Brain pericyte (primary cell): ENCODE data around the gene LRP1-AS.

Experiments
- DNase-seq: peaks from one replicate; pipeline ENCODE4 v3.0.0-alpha.2; 2012; ENCODE audit warnings: low read depth, low spot score

LRP1-AS gene

DNA sequence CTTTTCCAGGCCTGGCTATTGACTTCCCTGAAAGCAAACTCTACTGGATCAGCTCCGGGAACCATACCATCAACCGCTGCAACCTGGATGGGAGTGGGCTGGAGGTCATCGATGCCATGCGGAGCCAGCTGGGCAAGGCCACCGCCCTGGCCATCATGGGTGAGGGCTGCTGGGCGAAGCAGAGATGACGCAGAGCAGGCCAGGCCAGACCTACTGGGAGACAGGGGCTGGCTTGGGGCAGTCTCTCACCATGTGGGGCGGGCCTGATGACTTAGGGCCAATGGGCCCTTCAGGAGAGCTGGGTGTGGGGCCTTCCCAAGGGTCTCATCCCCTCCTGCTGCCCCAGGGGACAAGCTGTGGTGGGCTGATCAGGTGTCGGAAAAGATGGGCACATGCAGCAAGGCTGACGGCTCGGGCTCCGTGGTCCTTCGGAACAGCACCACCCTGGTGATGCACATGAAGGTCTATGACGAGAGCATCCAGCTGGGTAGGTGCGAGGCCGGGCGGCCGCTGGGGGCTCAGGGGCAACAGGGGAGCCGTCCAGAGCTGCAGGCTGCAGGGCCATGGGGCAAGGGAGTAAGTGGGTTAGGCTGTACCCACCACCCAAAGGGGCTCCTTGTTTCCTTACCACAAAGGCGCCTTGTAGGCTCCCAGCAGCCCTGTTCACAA lies 33.0 kb upstream of the LRP1-AS start:
- no peak for DNase-seq

DNA sequence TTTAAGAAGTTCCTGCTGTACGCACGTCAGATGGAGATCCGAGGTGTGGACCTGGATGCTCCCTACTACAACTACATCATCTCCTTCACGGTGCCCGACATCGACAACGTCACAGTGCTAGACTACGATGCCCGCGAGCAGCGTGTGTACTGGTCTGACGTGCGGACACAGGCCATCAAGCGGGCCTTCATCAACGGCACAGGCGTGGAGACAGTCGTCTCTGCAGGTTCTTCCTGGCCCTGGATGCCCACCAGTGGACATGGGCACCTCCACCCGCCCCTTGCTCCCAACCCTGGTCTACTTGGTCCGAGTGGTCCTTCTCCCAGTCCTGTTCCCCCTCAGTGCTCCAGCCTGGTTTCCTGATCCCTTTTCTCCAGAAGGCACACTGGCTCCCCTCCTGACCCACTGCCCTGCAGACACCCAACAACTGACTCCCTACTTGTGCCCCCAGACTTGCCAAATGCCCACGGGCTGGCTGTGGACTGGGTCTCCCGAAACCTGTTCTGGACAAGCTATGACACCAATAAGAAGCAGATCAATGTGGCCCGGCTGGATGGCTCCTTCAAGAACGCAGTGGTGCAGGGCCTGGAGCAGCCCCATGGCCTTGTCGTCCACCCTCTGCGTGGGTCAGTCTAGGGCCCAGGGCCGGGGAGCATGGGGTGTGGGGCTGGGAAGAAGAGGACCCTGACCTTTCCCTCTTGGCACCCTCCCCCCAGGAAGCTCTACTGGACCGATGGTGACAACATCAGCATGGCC lies 32.1 kb upstream of the LRP1-AS start:
- DNase-seq, result no peak

DNA sequence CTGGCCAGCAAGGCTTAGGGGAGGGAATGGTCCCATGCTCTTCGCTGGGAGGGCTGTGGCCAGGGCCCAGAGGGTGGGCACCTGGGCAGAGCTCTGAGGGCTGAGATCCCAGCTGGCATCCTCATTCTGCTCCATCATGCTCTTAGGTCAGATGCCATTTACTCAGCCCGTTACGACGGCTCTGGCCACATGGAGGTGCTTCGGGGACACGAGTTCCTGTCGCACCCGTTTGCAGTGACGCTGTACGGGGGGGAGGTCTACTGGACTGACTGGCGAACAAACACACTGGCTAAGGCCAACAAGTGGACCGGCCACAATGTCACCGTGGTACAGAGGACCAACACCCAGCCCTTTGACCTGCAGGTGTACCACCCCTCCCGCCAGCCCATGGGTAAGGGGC lies 30.8 kb upstream of the LRP1-AS start:
- DNase-seq, result no peak

DNA sequence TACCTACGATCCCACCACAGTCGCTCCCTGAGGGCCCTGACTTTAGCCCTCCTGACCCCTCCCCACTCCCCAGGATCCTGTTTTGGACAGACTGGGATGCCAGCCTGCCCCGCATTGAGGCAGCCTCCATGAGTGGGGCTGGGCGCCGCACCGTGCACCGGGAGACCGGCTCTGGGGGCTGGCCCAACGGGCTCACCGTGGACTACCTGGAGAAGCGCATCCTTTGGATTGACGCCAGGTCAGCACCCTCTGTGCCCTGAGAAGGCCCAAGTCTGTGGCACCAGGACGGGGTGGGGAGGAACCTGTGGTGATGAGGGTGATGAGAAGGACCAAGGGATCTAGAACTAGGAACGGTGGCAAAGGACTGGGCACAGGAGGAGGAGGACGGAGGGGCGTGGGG lies 29.9 kb upstream of the LRP1-AS start:
- no peak for DNase-seq

DNA sequence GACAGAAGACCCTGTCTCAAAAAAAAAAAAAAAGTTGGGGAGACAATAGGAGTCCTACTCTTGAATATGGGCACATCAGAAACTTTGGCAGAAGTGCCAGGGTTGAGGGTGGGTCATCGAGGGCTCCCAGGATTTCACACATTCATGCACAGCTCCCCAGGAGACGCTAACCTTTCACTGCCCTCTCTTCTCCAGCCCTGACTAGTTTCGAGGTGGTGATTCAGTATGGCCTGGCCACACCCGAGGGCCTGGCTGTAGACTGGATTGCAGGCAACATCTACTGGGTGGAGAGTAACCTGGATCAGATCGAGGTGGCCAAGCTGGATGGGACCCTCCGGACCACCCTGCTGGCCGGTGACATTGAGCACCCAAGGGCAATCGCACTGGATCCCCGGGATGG lies 29.4 kb upstream of the LRP1-AS start:
- DNase-seq, result no peak

DNA sequence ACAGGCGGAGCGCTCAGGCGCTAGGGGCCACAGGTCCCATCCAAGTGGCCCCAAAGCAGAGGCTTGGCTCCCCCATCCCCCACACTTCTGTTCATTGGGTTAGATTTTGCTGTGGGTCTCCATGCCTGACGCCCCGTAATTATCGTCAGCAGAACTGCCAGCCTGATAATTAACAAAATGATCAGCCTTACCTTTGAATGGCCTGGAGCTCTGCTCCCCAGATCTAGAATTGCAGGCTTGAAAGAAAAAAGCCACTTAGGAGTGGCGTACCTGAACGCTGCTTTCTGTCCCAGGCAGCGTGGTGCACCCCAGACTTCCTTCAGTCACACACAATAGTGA lies 28.7 kb upstream of the LRP1-AS start:
- no peak for DNase-seq

DNA sequence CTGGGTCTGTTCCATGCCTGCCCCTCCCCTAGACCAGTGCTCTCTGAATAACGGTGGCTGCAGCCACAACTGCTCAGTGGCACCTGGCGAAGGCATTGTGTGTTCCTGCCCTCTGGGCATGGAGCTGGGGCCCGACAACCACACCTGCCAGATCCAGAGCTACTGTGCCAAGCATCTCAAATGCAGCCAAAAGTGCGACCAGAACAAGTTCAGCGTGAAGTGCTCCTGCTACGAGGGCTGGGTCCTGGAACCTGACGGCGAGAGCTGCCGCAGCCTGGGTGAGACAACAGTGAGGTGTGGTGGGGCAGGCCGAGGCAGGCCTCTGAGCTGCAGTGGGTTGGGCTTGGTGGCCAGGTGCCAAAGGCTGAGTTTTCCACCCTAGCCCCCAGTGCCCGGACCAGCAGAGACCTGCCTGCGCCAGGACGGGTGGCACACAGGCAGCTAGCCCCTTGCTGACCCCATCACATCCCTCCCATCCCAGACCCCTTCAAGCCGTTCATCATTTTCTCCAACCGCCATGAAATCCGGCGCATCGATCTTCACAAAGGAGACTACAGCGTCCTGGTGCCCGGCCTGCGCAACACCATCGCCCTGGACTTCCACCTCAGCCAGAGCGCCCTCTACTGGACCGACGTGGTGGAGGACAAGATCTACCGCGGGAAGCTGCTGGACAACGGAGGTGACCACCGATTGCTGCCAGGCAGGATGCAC lies 28.2 kb upstream of the LRP1-AS start:
- no peak for DNase-seq

DNA sequence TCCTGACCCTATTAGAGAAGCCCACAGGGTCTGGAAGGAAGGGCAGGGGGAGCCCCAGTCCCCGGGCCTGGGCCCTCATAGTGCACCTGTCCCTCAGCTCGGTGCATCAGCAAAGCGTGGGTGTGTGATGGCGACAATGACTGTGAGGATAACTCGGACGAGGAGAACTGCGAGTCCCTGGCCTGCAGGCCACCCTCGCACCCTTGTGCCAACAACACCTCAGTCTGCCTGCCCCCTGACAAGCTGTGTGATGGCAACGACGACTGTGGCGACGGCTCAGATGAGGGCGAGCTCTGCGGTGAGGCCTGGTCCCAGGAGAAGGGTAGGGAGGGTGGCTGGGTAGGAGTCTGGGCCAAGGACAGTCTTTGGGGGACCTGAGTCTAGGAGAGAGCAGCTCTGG lies 26.3 kb upstream of the LRP1-AS start:
- DNase-seq, result no peak

DNA sequence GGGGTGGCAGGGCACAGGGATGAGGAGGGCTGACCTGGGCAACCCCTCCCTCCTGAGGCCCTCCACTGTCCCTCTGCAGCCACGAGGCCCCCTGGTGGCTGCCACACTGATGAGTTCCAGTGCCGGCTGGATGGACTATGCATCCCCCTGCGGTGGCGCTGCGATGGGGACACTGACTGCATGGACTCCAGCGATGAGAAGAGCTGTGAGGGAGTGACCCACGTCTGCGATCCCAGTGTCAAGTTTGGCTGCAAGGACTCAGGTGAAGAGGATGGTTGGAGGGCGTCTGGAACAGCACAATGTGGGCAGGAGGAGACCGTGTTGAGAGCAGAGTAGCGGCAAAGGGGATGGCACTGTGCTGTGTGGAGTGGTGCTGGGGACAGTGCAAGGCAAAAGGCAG lies 25.7 kb upstream of the LRP1-AS start:
- no peak for DNase-seq

DNA sequence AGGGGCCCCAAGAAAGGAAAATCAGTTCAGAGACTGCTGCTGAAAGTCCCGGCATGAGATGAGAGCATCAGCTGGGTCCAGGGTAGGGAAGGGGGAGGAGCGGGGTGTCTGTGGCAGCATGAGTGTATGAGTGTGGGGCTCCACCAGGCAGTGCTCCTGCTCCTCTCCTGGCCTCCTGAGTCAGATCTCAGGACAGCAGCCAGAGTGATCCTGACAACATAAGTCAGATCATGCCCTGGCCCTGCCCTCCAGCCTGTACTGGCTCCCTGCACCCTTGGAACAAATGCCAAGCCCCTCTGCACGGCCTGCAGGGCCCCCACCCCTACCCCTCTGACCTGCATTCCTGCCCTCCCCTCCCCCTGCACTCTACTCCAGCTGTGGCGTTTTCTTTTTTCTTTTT lies 24.2 kb upstream of the LRP1-AS start:
- DNase-seq, result no peak

DNA sequence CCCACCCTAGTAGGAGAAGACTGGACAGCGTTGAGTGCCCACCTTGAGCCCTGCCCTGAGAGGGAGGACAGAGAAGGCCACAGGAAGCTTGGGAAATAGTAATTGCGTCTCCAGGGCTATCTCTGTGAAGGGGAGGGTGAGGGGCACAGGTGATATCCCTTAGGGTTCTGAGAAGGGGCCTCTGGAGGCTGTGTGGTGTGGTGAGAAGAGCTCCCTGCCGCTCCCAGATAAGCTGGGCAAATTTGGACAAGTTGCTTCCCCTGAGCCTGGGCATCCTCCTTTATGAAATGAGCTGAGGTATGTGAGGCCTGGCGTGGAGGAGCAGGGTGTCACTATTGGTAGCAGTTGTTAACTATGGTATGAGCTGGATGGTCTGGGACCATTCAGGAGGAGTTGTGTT lies 23.5 kb upstream of the LRP1-AS start:
- DNase-seq, result no peak

DNA sequence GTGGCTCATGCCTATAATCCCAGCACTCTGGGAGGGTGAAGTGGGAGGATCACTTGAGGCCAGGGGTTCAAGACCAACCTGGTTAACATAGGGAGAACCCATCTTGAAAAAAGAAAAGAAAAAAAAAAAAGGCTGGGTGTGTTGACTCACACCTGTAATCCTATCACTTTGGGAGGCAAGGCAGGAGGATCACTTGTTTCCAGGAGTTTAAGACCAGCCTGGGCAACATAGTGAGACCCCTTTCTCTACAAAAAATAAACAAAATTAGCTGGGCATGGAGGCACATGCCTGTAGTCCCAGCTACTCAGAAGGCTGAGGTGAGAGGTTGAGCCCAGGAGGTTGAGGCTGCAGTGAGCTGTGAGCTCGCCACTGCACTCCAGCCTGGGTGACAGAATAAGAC lies 23.0 kb upstream of the LRP1-AS start:
- DNase-seq, result no peak

DNA sequence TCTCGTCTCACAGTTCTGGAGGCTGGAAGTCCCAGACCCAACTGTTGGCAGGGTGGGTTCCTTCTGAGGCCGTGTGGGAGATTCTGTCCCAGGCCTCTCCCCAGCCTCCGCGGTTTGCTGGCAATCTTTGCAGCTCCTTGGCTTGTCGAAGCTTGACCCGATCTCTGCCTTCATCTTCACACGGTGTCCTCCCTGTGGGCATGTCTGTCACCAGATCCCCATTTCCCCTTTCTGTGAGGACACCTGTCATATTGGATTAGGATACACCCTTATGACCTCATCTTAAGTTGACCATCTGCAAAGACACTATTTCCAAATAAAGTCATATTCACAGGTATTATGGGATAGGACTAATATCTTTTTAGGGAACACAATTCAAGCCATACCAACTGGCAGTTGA lies 22.6 kb upstream of the LRP1-AS start:
- DNase-seq, result no peak

DNA sequence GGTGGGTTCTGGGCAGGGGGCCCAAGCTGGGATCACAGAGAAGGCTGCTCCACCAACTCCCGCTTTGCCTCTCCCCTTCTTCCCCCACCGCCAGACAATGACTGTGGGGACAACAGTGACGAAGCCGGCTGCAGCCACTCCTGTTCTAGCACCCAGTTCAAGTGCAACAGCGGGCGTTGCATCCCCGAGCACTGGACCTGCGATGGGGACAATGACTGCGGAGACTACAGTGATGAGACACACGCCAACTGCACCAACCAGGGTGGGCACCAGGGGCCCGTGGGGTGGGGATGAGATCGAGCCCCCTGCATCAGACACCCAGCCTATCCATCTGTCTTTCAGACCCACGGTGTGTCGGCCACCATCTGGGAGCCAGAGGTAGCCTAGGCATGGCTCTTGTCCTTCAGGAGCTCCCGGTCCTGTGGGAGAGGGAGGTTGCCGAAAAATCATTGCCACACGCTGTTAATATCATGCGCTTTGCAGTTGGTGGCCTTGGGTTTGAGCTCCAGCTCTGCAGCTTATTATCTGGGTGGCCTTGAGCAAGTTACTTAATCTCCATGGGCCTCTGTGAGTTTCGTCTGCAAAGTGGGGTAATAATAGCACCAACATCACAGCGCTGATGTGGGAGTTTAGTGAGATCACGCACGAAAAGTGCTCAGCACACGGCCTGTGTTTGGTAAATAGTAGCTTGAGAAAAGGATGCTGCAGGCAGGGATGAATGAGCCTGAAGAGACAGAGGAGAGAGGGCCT lies 21.8 kb upstream of the LRP1-AS start:
- no peak for DNase-seq

DNA sequence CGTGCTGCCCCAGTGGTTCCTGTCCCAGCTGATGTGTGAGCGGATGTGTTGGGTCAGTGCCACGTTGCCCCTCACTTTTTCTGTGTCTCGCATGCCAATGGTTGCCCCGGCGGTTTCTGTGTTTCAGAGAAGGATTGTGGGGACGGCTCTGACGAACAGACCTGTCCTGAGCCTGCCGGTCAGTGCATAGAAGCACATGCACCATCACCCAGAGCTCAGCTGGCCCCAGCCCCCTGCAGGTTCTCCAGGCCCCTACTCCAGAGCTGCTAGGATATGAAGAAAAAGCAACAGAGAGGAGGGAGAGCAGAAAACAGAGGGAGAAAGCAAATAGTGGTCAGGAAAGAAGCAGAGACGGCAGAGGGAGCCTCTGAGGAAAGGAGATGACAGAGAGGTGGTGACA lies 20.6 kb upstream of the LRP1-AS start:
- no peak for DNase-seq

DNA sequence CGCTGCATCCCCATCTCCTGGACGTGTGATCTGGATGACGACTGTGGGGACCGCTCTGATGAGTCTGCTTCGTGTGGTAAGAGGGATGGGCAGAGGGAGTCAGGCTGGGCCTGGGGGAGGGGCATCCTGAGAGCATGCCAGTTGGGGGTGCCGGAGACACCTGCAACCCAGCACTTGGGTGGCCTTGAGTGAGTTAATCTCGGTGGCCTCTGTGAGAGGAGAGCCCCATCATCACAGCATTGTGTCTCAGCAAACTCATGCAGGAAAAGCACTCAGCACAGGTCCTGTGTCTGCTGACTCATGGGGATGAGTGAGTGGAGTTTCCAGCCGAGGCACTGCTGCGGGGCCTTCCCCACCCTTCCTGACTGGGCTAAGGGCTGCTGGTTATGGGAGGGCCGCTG lies 19.6 kb upstream of the LRP1-AS start:
- no peak for DNase-seq

DNA sequence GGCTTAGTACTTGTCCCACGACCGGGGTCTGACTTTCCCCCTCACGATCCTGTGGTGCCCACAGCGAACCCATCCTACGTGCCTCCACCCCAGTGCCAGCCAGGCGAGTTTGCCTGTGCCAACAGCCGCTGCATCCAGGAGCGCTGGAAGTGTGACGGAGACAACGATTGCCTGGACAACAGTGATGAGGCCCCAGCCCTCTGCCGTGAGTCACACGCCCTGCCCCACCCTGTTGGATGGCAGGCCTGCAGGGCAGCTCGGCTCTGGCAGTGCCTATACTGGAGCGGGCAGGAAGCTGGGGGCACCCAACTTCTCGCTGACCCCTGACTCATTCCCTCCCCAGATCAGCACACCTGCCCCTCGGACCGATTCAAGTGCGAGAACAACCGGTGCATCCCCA lies 18.3 kb upstream of the LRP1-AS start:
- no peak for DNase-seq

DNA sequence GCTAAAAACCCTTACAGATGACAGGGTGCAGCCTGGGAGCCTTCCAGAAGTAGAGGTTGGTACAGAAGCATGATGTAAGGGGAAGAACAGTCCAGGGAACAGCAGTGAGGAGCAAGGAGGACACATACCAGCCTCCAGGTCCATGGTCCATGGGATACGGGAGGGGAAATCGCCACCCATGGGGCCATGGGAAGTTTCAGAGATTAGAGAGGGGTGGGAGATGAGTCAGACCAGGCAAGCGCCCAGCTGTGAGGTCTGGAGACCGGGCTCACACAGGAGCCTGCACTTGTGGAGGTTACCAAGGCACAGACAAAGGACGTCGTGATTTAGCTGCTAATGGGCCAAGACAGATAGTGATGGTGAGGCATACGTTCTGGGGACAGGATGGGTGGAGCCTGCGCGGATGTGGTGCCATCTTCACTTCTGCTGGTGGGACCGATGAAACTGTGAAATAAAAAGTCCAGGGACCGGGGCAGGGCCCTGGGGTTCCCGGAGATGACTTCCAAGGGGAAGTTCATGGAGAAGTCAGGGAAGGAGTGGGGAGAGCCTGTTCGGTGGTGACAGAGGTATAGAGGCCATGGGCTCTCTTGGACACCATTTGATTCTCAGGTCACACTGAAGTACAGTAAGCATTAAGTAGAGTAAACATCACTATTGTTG lies 17.7 kb upstream of the LRP1-AS start:
- no peak for DNase-seq

DNA sequence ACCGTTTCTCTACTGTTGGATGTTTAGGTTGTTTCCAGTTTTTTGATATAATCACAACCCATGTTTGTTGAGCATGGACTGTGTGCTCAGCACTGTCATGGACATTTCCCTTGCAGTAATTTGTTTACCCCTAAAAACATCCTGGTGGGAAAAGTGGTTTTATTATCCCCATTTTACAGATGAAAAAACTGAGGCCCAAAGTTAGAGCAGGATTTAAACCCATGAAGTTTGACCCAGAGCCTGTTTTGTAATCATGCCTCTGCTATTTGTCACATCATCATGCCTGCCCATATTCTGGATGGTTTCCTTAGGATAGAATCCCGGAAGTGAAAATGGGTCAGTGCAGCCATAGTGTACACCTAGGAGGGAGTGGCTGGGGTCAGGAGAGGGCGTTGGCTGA lies 17.0 kb upstream of the LRP1-AS start:
- no peak for DNase-seq

DNA sequence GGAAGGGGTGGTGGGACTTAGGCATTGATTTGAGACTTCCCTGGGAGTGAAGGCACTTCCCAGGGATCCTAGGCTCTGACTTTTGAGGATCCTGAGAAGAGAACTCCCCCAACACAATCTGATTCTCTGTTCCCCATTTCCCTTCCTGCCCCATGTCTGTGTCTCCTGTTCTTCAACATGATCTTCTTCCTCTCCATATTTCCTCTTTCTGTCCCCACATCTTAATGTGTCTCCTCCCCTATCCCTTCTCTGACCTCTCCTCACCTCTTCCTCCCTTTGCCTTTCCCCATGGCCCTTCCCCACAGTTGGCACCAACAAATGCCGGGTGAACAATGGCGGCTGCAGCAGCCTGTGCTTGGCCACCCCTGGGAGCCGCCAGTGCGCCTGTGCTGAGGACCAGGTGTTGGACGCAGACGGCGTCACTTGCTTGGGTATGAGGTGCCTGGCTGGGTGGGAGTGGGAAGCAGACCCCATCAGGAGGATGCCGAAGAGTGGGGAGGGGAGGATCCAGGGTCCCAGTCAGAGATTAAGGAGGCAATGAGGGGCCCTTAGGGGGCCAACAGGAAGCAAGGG lies 15.2 kb upstream of the LRP1-AS start:
- no peak for DNase-seq

DNA sequence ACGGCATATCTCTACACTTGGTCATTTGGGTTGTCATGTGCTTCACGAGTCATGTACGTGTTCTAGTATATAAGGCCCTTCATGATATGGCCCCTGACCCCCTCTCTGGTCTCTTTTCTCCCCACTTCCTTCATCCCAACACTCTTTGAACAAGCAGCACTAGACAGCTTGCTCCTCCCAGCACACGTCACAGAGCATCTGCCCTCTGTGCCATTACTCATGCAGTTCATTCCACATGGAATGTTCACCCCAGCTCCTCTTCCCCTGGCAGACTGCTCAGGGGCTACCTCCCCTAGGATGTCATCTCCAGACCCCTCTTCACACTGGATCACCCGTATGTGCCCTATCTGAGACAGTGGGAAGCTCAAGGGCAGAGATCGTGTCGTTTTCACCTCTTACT lies 14.1 kb upstream of the LRP1-AS start:
- no peak for DNase-seq

DNA sequence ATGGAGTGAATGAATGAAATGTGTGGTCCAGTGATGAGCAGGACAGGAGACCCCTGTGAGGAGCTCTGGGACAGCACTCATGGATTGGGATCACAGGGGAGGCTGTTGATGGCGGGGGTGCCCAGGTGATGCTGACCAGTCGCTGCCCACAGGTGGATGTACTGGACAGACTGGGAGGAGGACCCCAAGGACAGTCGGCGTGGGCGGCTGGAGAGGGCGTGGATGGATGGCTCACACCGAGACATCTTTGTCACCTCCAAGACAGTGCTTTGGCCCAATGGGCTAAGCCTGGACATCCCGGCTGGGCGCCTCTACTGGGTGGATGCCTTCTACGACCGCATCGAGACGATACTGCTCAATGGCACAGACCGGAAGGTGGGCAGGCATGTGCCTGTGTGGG lies 13.3 kb upstream of the LRP1-AS start:
- no peak for DNase-seq
